Activated CD8-positive, alpha-beta memory T cell treated with anti-CD3 and anti-CD28 coated beads, Interleukin-2, amount 50 U/mL, for 4 hours (primary cell): ENCODE measurements around the gene MIR17HG.
A peak's percentile ranks its signal among the peaks of the same experiment; 100 is the strongest.
"Not testable (repeated sequence)": the region's sequence is repeated elsewhere in the genome, so short reads cannot be mapped to it uniquely, and the experiment has no call there.

Source experiments
- DNase-seq: peaks from one replicate; pipeline ENCODE4 v3.0.0-alpha.2; 2020

Gene MIR17HG

GRCh38 chr13:91347202-91347995, at the start of gene MIR17HG:
Gene MIR17HG, plus strand, starts transcription at chr13:91347687.
- DNase-seq = peak; percentile 92

GRCh38 chr13:91298060-91298459, 49.4 kb upstream of the MIR17HG start:
- DNase-seq = no peak

GRCh38 chr13:91302111-91302510, 45.4 kb upstream of the MIR17HG start:
- no peak for DNase-seq

GRCh38 chr13:91303031-91303430, 44.5 kb upstream of the MIR17HG start:
- no peak for DNase-seq

- no peak for DNase-seq
These were observed 42.7 kb upstream of the MIR17HG start for GRCh38 chr13:91304741-91305140.

- DNase-seq = no peak
These were observed 41.8 kb upstream of the MIR17HG start for GRCh38 chr13:91305652-91306051.

GRCh38 chr13:91307887-91308286, 39.6 kb upstream of the MIR17HG start:
- DNase-seq = no peak

GRCh38 chr13:91308299-91308698, 39.2 kb upstream of the MIR17HG start:
- no peak for DNase-seq

- no peak for DNase-seq
These were observed 36.0 kb upstream of the MIR17HG start for GRCh38 chr13:91311491-91311890.

- DNase-seq = no peak
These were observed 35.2 kb upstream of the MIR17HG start for GRCh38 chr13:91312324-91312723.

- DNase-seq = peak; percentile 18
These were observed 34.4 kb upstream of the MIR17HG start for GRCh38 chr13:91313103-91313502.

GRCh38 chr13:91313581-91313980, 33.9 kb upstream of the MIR17HG start:
- no peak for DNase-seq

- DNase-seq = no peak
These were observed 32.6 kb upstream of the MIR17HG start for GRCh38 chr13:91314888-91315287.

GRCh38 chr13:91318886-91319285, 28.6 kb upstream of the MIR17HG start:
- DNase-seq = no peak

- no peak for DNase-seq
These were observed 27.5 kb upstream of the MIR17HG start for GRCh38 chr13:91319996-91320395.

- not testable (repeated sequence) for DNase-seq
These were observed 26.5 kb upstream of the MIR17HG start for GRCh38 chr13:91320990-91321389.

GRCh38 chr13:91323349-91323748, 24.1 kb upstream of the MIR17HG start:
- DNase-seq = no peak

GRCh38 chr13:91326146-91326545, 21.3 kb upstream of the MIR17HG start:
- DNase-seq = no peak

- no peak for DNase-seq
These were observed 18.8 kb upstream of the MIR17HG start for GRCh38 chr13:91328726-91329125.

GRCh38 chr13:91329733-91330132, 17.8 kb upstream of the MIR17HG start:
- no peak for DNase-seq

GRCh38 chr13:91331047-91331915, 16.2 kb upstream of the MIR17HG start:
- no peak for DNase-seq

GRCh38 chr13:91346062-91346461, 1.4 kb upstream of the MIR17HG start:
- no peak for DNase-seq

GRCh38 chr13:91346850-91347201, 661 bp upstream of the MIR17HG start:
- DNase-seq = peak; percentile 38
